Esophagus squamous epithelium (tissue), 4 donors: ENCODE measurements around the gene SWAP70.

ENCODE experiments used
- POLR2A ChIP-seq, 4 donors: fragments of 450-650 bp; IDR thresholded peaks; one replicate each; pipeline ENCODE4 v1.6.1; 2017; ENCODE audit warnings: antibody characterized with exemption in 4 of 4, mild to moderate bottlenecking in 4 of 4, moderate library complexity in 3 of 4
- TF ChIP-seq, protein P1 (sequence below), 6 experiments: fragments of 450-650 bp in 4 of 6; fragments of 200-600 bp in 2 of 6; sonication (generic) in 2 of 6; IDR thresholded peaks; one replicate each; pipeline ENCODE4 v1.5.1; 2016 to 2019; ENCODE audit warnings: antibody characterized with exemption in 6 of 6, mild to moderate bottlenecking in 4 of 6, moderate library complexity in 4 of 6

DNA sequence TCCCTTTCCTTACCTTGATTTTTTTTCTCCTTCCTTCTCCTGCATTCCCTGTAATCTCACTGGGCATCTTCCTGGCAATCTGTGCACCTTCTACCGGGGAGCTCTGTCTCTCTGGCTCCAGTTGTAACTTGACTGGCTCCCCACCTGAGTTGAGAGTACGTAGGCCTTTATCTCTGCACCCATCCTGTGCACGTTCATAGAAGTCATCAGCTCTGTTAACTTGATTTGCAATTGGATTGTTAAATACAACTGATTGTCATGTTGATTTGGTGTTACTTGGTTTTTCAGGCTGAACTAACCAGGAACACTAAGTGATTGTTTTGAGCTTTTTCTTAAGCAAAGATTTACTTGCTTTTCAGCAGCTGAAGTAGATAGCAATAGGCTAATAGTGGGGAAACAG is 11.8 kb downstream of the SWAP70 start:
- TF ChIP-seq, protein P1, sequence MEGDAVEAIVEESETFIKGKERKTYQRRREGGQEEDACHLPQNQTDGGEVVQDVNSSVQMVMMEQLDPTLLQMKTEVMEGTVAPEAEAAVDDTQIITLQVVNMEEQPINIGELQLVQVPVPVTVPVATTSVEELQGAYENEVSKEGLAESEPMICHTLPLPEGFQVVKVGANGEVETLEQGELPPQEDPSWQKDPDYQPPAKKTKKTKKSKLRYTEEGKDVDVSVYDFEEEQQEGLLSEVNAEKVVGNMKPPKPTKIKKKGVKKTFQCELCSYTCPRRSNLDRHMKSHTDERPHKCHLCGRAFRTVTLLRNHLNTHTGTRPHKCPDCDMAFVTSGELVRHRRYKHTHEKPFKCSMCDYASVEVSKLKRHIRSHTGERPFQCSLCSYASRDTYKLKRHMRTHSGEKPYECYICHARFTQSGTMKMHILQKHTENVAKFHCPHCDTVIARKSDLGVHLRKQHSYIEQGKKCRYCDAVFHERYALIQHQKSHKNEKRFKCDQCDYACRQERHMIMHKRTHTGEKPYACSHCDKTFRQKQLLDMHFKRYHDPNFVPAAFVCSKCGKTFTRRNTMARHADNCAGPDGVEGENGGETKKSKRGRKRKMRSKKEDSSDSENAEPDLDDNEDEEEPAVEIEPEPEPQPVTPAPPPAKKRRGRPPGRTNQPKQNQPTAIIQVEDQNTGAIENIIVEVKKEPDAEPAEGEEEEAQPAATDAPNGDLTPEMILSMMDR (IDR thresholded peaks at IDR 0.05) = no peak
- TF ChIP-seq POLR2A (IDR thresholded peaks at IDR 0.05) = no peak
